Measurements from ENCODE around the gene IMPDH2.

IMPDH2 gene

GRCh38 chr3:48985831-48986376 is 43.3 kb downstream of the IMPDH2 start:
- no peak for TF ChIP-seq CTCF (conservative IDR thresholded peaks at IDR 0.05)
- 0 out of 2 replicates have a peak overlapping the region, but pooled peaks have one; percentile 99 for H3K27ac ChIP-seq

DNA sequence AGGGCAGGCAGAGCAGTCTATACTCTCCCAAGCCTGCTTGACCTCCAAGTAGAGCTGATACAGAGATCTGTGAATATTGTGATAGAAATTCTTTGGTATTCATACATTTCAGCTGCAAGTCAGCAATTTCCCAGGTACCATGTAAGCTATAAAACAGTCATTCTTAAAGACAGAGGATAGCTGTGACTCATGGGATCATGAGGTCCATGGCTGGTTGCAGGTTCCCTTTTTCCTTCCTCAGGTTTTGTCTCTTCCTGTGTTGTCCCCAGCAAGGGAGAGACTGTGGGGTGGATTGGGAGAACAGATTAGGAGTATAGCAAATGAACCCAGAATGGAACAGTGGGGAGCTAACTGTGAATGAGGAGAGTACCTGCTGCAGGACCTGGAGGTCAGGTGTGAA is 44.5 kb downstream of the IMPDH2 start:
- TF ChIP-seq CTCF (conservative IDR thresholded peaks at IDR 0.05): no peak
- no peak overlapping the region; the same call in 1 of the 2 replicates for H3K27ac ChIP-seq

- no peak for TF ChIP-seq CTCF (conservative IDR thresholded peaks at IDR 0.05)
- H3K27ac ChIP-seq: 0 out of 2 replicates have a peak overlapping the region, but pooled peaks have one; percentile 7
Observed at GRCh38 chr3:48983096-48983495, 46.1 kb downstream of the IMPDH2 start.

- no peak for TF ChIP-seq CTCF (conservative IDR thresholded peaks at IDR 0.05)
Observed at GRCh38 chr3:48982686-48983085, 46.5 kb downstream of the IMPDH2 start.

GRCh38 chr3:48982016-48982415 is 47.2 kb downstream of the IMPDH2 start:
- H3K27ac ChIP-seq: no peak overlapping the region
- TF ChIP-seq CTCF (conservative IDR thresholded peaks at IDR 0.05): no peak

More at GRCh38 chr3:48982686-48983085, 46.5 kb downstream of the IMPDH2 start:
- H3K27ac ChIP-seq: no peak overlapping the region

DNA sequence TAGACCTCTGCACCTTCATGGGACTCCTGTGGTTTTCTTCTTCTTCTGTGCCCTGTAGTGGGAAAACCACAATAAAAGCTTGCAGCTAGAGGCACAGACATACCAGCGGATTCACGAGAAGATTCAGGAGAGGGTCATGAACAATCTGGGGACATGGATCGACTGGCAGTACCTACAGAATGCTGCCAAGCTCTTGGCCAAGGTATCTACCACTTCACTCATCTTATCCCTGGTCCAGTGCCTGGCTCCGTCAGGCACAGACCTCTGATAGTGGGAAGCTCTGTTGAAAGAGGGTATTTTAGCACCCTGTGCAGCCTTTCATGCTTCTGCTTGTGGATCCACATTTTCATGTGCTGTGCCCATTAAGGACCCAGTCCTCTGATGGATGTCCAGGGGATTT is 48.9 kb downstream of the IMPDH2 start:
- H3K27ac ChIP-seq: no peak overlapping the region
- no peak for TF ChIP-seq CTCF (conservative IDR thresholded peaks at IDR 0.05)

DNA sequence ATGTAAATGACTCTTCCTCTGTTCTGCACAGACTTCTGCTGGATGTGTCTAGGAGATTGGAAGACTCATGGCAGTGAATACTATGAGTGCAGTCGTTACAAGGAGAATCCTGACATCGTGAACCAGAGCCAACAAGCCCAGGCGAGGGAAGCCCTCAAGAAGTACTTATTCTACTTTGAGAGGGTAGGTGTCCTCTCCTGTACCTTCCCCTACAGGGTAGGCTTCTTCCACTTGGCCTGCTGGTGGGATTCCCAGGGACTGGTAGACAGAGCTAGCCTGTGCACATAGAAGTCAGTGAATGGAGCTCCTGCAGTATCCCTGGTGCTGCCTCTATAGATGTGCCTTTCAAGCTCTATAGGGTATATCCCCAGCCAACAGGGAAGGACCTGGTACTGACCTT is 49.7 kb downstream of the IMPDH2 start:
- H3K27ac ChIP-seq: no peak overlapping the region
- no peak for TF ChIP-seq CTCF (conservative IDR thresholded peaks at IDR 0.05)
